Activated gamma-delta T cell treated with anti-CD3 and anti-CD28 coated beads, Interleukin-2, amount 50 U/mL, for 16 hours (primary cell): ENCODE data around the gene MRC1.

Experiments
- DNase-seq: peaks from one replicate; pipeline ENCODE4 v3.0.0-alpha.2; 2020; ENCODE audit warnings: low read depth

The MRC1 gene

DNA sequence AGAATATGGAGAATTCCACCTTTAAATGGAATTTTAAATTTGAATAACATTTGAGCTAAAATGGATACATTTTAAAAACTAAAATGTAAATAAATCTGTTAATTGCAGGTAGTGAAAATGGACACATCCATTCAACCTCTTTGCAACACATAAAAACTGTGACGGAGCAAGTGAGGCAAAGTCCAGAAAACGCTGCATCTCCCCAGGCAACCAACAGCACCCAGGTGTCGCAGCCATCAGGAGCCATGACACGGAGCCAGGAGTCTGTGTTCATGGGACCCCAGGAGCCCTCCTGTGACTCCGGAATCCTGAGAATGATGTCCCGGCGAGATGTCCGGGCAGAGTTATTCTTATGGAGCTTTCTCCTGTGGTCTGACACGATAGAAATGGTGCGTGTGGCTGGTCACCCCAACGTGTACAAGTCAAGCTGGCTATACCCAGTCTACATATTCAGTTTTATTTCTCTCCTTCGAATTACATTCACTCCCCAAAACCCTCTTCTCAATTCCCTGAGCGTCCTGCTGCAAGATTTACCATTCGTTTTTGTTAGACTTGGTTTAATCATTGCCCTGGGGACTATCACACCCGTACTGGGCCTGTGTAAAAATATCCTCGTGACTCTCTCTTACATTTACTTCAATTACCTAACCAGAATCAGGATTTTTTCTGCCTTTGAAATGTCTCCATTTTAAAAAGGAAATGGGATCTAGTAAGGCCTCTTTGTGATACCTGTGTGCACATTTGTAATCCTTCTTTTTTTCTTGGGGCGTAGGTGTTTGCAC is 13.1 kb upstream of the MRC1 start:
- DNase-seq: no peak

DNA sequence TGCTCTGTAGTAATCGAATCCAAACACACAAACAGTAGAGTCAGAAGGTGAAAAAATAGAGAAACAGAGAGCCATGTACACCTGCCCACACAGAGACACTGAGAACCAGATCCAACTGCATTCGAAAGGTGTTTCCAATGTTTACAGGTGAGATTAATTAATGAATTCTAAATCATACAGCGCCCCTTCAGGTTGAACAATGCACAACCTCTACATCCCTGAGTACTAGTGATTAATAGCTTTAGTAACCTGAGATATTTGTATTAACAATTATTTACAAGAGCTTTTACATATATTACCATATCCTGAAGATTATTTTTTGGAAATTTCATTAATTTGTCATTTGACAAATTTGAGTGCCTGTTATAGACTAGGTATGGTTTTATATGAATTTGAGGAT is 7.6 kb upstream of the MRC1 start:
- DNase-seq: no peak

GRCh38 chr10:17802350-17802749 is 6.8 kb upstream of the MRC1 start:
- DNase-seq: no peak

- DNase-seq: no peak
These were observed 6.2 kb upstream of the MRC1 start for GRCh38 chr10:17802976-17803375.

DNA sequence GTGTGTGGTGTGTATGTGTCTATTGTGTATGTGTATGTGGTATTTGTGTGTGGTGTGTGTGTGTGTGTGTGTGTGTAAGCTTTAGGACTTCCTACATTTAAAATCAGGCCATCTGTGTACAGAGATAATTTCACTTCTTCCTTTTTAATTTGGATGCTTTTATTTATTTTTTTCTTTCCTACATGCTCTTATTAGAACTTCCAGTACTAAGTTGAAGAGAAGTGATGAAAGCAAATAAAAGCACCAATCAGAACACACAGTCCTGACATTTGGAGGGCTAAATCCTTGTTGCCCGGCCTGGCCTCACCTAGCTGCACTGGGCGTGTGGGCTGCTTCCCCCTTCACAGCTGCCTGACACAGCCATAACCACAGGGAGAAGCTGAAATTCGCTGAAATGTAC is 3.8 kb upstream of the MRC1 start:
- no peak for DNase-seq

GRCh38 chr10:17805921-17806577 is 3.1 kb upstream of the MRC1 start:
- DNase-seq: no peak

- DNase-seq: no peak
These were observed 2.2 kb downstream of the MRC1 start for GRCh38 chr10:17811146-17811865.

GRCh38 chr10:17814973-17815372 is 5.8 kb downstream of the MRC1 start:
- no peak for DNase-seq

DNA sequence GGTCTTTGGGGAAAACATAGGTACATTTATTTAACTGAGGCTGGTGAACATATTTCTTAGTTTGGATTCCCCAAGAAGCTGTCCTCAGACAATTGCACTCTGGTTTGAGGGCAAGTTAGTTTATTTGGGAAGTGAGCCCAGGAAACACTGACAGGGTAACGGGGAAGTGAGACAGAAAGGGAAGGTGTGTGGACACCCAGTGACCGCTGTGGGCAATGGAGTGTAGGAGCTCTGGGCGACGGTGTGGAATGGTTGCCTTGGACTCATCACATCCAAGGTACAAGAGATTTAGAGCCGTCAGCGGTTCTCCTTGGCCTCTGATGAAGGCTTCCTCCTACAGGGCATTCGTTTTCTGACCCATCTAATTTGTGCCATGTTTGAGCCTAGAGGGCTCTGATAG is 7.1 kb downstream of the MRC1 start:
- DNase-seq: no peak

- DNase-seq: no peak
These were observed 8.2 kb downstream of the MRC1 start for GRCh38 chr10:17817316-17817715.

- DNase-seq: no peak
These were observed 8.6 kb downstream of the MRC1 start for GRCh38 chr10:17817790-17818189.

DNA sequence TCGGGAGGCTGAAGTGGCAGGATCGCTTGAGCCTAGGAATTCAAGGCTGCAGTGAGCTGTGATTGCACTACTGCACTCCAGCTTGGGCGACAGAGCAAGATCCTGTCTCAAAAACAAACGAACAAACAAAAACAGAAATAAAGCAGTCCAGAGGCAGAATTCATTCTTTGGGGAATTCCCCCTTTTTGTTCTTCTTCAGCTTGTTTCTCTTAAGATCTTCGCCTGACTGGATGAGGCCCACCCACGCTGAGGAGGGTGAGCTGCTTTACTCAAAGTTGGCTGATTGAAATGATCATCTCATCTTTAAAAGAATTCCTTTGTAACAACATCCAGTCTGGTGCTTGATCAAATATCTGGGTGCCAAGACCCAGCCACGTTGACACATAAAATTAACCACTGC is 10.7 kb downstream of the MRC1 start:
- no peak for DNase-seq

DNA sequence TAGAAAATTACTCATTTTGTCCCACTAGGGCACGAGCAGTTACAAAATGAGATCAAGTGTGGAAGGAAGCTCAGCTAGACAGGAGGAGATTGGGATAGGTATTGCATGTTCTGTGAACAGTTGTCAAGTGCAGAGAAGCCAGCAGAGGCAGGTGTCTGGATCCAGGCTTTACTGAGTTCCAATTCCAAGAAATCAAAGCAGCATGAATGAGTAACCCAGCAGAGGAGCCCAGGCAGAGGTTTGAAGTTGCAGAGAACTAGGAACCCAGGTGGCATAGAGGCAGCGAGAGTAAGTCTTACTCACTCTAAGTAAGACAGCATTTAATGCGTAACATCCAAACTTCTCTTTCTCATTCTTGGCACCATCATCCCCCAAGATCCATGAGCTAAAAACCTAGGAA is 11.8 kb downstream of the MRC1 start:
- no peak for DNase-seq

DNA sequence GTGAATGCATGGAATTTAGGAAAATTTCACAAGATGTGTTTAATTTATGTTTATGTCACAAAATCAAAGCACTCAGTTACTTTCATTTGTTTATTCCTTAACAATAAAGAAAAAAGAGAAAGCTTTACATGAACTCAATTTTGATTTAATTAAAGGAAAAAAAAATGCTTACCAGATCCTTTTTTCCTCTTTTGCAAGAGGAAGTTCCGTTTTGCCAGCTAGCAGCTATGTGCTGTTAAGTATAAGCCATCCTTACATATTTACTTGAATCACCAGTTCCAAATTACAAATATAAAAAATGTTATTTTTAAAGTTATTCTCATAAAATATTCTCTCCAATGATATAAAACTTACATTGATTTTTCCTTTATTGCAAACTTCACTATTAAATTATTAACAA is 12.7 kb downstream of the MRC1 start:
- DNase-seq: no peak

- DNase-seq: no peak
These were observed 22.2 kb downstream of the MRC1 start for GRCh38 chr10:17831341-17831740.

DNA sequence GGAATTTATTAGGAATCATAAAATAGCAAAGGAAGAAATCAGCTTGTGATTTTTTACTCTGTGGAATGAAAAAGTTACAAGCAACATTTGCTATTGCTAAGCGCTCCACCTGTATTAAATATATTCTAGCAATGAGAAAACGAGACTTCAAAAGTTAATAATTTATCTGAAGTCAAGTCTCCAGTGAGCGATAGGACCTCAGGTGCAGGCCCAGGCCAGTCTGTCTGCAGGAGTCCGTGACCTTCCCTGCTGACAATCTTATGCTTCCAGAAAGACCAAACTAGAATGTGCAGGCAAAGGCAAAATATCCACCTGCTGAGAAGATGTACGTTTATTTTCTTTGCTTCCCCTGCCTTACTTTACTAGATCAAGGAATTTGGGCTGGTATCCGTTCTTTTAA is 22.7 kb downstream of the MRC1 start:
- DNase-seq: no peak

DNA sequence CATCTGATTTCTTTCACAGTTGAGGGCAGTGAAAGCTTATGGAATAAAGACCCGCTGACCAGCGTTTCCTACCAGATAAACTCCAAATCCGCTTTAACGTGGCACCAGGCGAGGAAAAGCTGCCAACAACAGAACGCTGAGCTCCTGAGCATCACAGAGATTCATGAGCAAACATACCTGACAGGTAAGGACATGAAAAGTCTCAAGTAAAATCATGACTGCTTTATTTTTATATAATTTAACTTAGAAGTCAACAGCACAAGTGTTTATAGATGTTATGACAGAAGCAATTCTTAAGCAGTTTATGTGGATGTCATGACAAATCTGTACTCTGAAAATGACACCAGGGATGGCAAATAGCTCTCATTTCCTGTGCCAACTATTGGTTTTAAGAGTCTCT is 24.5 kb downstream of the MRC1 start:
- DNase-seq: no peak

DNA sequence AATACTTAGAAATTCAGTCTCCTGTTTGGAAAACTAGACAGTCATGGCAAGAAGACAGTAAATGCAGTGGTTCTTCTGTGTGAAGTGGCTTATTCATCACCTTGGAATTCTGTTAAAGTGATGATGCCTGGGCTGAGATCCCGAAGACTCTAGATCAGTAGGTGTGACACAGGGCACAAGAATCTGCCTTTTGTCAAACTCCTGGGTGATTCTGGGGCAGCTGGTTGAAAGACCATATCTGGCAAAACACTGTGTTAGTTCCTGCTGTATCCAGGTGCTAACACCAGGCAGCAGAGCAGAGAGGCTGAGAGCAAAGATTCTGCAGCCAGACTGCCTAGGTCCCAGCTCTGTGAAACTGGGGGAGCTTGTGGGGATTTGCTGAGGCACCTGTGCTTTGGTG is 26.5 kb downstream of the MRC1 start:
- DNase-seq: no peak

- no peak for DNase-seq
These were observed 27.8 kb downstream of the MRC1 start for GRCh38 chr10:17836942-17837341.

DNA sequence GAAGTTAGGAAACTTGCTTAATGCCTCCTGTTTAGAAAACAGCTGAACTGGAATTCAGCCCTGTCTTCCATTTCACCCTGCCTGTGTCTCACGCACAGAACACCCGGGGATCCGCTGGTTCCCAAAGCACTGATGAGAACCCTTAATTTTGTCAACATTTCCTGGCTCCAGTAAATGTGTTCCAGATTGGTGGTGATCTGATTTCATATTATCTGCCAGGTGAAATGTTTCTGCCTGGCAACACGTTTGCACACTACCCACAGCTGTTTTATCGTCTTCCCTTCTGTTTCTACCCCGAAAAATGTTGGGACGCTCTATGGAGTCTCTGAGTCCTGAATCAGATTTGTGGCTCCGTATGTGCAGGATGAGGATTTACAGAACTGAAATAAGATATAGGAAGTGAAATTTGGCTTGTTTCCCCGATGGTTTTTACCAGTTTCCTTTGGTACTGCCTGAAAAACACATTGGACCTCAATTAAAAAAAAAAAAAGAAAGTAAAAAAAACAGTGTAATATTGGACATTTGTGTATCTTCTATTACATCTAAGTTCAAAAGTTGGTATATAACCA is 29.0 kb downstream of the MRC1 start:
- no peak for DNase-seq

DNA sequence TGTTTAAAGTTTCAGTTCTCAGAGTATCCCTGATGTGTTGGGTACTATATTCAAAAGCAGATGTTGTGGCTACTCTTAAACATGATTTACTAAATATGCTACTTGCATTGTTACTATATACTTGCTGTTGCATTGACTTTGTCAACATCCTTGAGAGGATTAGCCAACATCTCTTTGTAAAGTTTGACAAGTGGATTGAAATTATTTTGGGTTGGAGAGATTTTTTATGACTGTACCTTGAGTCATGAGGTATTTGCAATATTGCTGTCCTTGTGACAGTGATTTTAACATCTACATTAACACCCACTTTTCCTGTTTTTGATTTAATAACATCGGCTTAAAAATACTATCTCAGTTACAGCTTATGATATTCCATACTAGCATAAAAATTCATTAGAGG is 31.9 kb downstream of the MRC1 start:
- DNase-seq: no peak

GRCh38 chr10:17842641-17843040 is 33.5 kb downstream of the MRC1 start:
- no peak for DNase-seq
